ENCODE measurements around the gene FCMR. TPM values are rescaled to one million over a fixed set of nuclear protein-coding genes. Genes with fewer than 3 reads are reported as not detected.
A peak's percentile ranks its signal among the peaks of the same experiment; 100 is the strongest.

Gene FCMR
- total and polyA plus RNA-seq, 9 of the 15 experiments (the other 6 are each of a cell fraction or from before 2014, with no cell fraction given) = 0.11 to 0.82 (median 0.20) TPM; not detected in 5

GRCh38 chr1:206941766-206942418, 20.2 kb upstream of the FCMR start (continued):
- TF ChIP-seq, protein P1, sequence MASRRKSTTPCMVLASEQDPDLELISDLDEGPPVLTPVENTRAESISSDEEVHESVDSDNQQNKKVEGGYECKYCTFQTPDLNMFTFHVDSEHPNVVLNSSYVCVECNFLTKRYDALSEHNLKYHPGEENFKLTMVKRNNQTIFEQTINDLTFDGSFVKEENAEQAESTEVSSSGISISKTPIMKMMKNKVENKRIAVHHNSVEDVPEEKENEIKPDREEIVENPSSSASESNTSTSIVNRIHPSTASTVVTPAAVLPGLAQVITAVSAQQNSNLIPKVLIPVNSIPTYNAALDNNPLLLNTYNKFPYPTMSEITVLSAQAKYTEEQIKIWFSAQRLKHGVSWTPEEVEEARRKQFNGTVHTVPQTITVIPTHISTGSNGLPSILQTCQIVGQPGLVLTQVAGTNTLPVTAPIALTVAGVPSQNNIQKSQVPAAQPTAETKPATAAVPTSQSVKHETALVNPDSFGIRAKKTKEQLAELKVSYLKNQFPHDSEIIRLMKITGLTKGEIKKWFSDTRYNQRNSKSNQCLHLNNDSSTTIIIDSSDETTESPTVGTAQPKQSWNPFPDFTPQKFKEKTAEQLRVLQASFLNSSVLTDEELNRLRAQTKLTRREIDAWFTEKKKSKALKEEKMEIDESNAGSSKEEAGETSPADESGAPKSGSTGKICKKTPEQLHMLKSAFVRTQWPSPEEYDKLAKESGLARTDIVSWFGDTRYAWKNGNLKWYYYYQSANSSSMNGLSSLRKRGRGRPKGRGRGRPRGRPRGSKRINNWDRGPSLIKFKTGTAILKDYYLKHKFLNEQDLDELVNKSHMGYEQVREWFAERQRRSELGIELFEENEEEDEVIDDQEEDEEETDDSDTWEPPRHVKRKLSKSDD (conservative IDR thresholded peaks at IDR 0.05; ENCODE audit: low read length) = no peak
- no peak for TF ChIP-seq NCOA2 (IDR thresholded peaks at IDR 0.05; ENCODE audit: partially characterized antibody in 2 of 2)
- no peak for TF ChIP-seq PRPF4 (IDR thresholded peaks at IDR 0.05; ENCODE audit: insufficient read depth, low read depth, low read length, poor library complexity, severe bottlenecking)
- TF ChIP-seq ZNF583 (CRISPR knock-in tag; IDR thresholded peaks at IDR 0.05) = no peak
- no peak for TF ChIP-seq RFX7 (CRISPR knock-in tag; IDR thresholded peaks at IDR 0.05)
- TF ChIP-seq ZC3H8 (IDR thresholded peaks at IDR 0.05) = no peak
- no peak for TF ChIP-seq ZNF174 (CRISPR knock-in tag; IDR thresholded peaks at IDR 0.05)
- TF ChIP-seq RREB1 (CRISPR knock-in tag; IDR thresholded peaks at IDR 0.05) = no peak
- no peak for TF ChIP-seq SUPT5H (IDR thresholded peaks at IDR 0.05)
- no peak for TF ChIP-seq CTCFL (IDR thresholded peaks at IDR 0.05; ENCODE audit: borderline replicate concordance, insufficient read depth, low read depth, low read length, poor library complexity, severe bottlenecking)
- TF ChIP-seq ZNF217 (CRISPR knock-in tag; IDR thresholded peaks at IDR 0.05) = no peak
- TF ChIP-seq ETV1 (tag; conservative IDR thresholded peaks at IDR 0.05; ENCODE audit: low read depth) = peak; percentile 21; the same call in 1 of the 2 replicates
- no peak for TF ChIP-seq MXI1 (IDR thresholded peaks at IDR 0.05; ENCODE audit: low read depth, low read length)
- no peak for TF ChIP-seq ZBTB1 (CRISPR knock-in tag; IDR thresholded peaks at IDR 0.05; ENCODE audit: borderline replicate concordance, low read depth)
- TF ChIP-seq, protein P2, sequence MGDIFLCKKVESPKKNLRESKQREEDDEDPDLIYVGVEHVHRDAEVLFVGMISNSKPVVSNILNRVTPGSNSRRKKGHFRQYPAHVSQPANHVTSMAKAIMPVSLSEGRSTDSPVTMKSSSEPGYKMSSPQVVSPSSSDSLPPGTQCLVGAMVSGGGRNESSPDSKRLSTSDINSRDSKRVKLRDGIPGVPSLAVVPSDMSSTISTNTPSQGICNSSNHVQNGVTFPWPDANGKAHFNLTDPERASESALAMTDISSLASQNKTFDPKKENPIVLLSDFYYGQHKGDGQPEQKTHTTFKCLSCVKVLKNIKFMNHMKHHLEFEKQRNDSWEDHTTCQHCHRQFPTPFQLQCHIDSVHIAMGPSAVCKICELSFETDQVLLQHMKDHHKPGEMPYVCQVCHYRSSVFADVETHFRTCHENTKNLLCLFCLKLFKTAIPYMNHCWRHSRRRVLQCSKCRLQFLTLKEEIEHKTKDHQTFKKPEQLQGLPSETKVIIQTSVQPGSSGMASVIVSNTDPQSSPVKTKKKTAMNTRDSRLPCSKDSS (IDR thresholded peaks at IDR 0.05; ENCODE audit: low read depth, partially characterized antibody) = no peak
- no peak for TF ChIP-seq PHB (CRISPR knock-in tag; IDR thresholded peaks at IDR 0.05)

Data from K562 (cell line).